Measurements from ENCODE around the gene DCAF8. TPM values are rescaled to one million over a fixed set of nuclear protein-coding genes. Genes with fewer than 3 reads are reported as not detected.

Gene DCAF8
- polyA plus RNA-seq, 3 donors: 35.5 to 205 (median 44.6) TPM

- H3K9me3 ChIP-seq (replicated peaks in 1 of 2; ENCODE audit: control insufficient read depth in 1 of 2, insufficient read depth in 1 of 2, low read length in 2 of 2): no peaks in the 10 kb centered on the region
- H3K4me2 ChIP-seq (replicated peaks; ENCODE audit: extremely low read depth, low read length, poor library complexity, severe bottlenecking): no peak overlapping the region
- no peaks in the 10 kb centered on the region for H3K79me2 ChIP-seq (ENCODE audit: insufficient read depth, low read length)
- no peak for TF ChIP-seq CTCF (IDR thresholded peaks at IDR 0.05)
- Mint-ChIP-seq H3K27ac (peak overlapping the region in 1 of 7 donors; percentile 34), H3K27me3 (ENCODE audit: low read depth in 3 of 3) (no peaks in the 10 kb centered on the region), H3K9me3 (no peaks in the 10 kb centered on the region), H3K4me3 (no peak overlapping the region), H3K4me1 (no peaks in the 10 kb centered on the region), H3K36me3 (peaks cover 85 to 90% of the 10 kb centered on the region in 2 donors)
- H3K4me3 ChIP-seq (replicated peaks in 1 of 3; ENCODE audit: low read depth in 2 of 3, low read length in 3 of 3): no peak overlapping the region
- H3K4me1 ChIP-seq (ENCODE audit: control insufficient read depth in 1 of 2, insufficient read depth in 2 of 2, low read length in 2 of 2): no peaks in the 10 kb centered on the region
- DNase-seq: no peak
- no peak overlapping the region for H2AFZ ChIP-seq (ENCODE audit: insufficient read depth, low read depth, low read length, poor library complexity, severe bottlenecking)
- no peak overlapping the region for H3K27ac ChIP-seq (ENCODE audit: low read depth in 1 of 2, low read length in 2 of 2)
- intact Hi-C loops (cut with micrococcal nuclease): no loop called here
- peaks cover 22% of the 10 kb centered on the region for H4K20me1 ChIP-seq (ENCODE audit: insufficient read depth, low read length)
- H3K36me3 ChIP-seq (replicated peaks in 1 of 2; ENCODE audit: control insufficient read depth in 1 of 2, insufficient read depth in 2 of 2, low read length in 2 of 2): peaks cover 98 to 100% of the 10 kb centered on the region in 2 donors
- no peak overlapping the region for H3K9ac ChIP-seq (ENCODE audit: insufficient read depth, low read length, poor library complexity, severe bottlenecking)
- no peaks in the 10 kb centered on the region for H3K27me3 ChIP-seq (ENCODE audit: control insufficient read depth in 2 of 2, insufficient read depth in 2 of 2, low read length in 2 of 2)
- 92% methylated on average over 6 of the region's 10 CpGs for whole genome bisulfite sequencing (ENCODE audit: insufficient coverage)
These were observed 44.8 kb downstream of the DCAF8 start for GRCh38 chr1:160217481-160218051.

GRCh38 chr1:160216301-160216700, 46.0 kb downstream of the DCAF8 start:
- H3K4me1 Mint-ChIP-seq: no peaks in the 10 kb centered on the region
- DNase-seq: no peak
- H3K9me3 ChIP-seq (replicated peaks in 1 of 2; ENCODE audit: control insufficient read depth in 1 of 2, insufficient read depth in 1 of 2, low read length in 2 of 2): no peaks in the 10 kb centered on the region
- no peak overlapping the region for H3K4me3 ChIP-seq (replicated peaks in 1 of 3; ENCODE audit: low read depth in 2 of 3, low read length in 3 of 3)
- H3K79me2 ChIP-seq (ENCODE audit: insufficient read depth, low read length): no peaks in the 10 kb centered on the region
- TF ChIP-seq CTCF (IDR thresholded peaks at IDR 0.05): no peak
- no peak overlapping the region for H2AFZ ChIP-seq (ENCODE audit: insufficient read depth, low read depth, low read length, poor library complexity, severe bottlenecking)
- H3K4me2 ChIP-seq (replicated peaks; ENCODE audit: extremely low read depth, low read length, poor library complexity, severe bottlenecking): no peak overlapping the region
- no peak overlapping the region for H3K4me3 Mint-ChIP-seq
- intact Hi-C loops (cut with micrococcal nuclease): no loop called here
- no peaks in the 10 kb centered on the region for H3K9me3 Mint-ChIP-seq
- peak overlapping the region in 1 of 2 donors; percentile 17 for H3K27ac ChIP-seq (ENCODE audit: low read depth in 1 of 2, low read length in 2 of 2)
- H3K9ac ChIP-seq (ENCODE audit: insufficient read depth, low read length, poor library complexity, severe bottlenecking): no peak overlapping the region
- H3K4me1 ChIP-seq (ENCODE audit: control insufficient read depth in 1 of 2, insufficient read depth in 2 of 2, low read length in 2 of 2): no peaks in the 10 kb centered on the region
- no peaks in the 10 kb centered on the region for H3K27me3 ChIP-seq (ENCODE audit: control insufficient read depth in 2 of 2, insufficient read depth in 2 of 2, low read length in 2 of 2)
- peaks cover 29% of the 10 kb centered on the region for H4K20me1 ChIP-seq (ENCODE audit: insufficient read depth, low read length)
- peaks cover 91 to 97% of the 10 kb centered on the region in 2 donors for H3K36me3 Mint-ChIP-seq
- peaks cover 98 to 100% of the 10 kb centered on the region in 2 donors for H3K36me3 ChIP-seq (replicated peaks in 1 of 2; ENCODE audit: control insufficient read depth in 1 of 2, insufficient read depth in 2 of 2, low read length in 2 of 2)
- H3K27me3 Mint-ChIP-seq (ENCODE audit: low read depth in 3 of 3): peaks cover 0 to 2% (median 0%) of the 10 kb centered on the region in 3 donors
- H3K27ac Mint-ChIP-seq: no peak overlapping the region
